Activated CD4-positive, alpha-beta T cell treated with anti-CD3 and anti-CD28 coated beads, Interleukin-2, amount 10 ng/mL, durations not matched to agents 7 days and 5 days (primary cell): ENCODE measurements around the gene PRAMEF5. TPM values are rescaled to one million over a fixed set of nuclear protein-coding genes. Genes with fewer than 3 reads are reported as not detected.
"Not testable (repeated sequence)": the region's sequence is repeated elsewhere in the genome, so short reads cannot be mapped to it uniquely, and the experiment has no call there.

Experiments used
- CTCF ChIA-PET: fragments of 350-600 bp; sonication (Branson Sonifier 250); formaldehyde crosslinking; loops from one replicate; lab custom pipeline; 2021; ENCODE audit warnings: antibody characterized with exemption; lab: Charles Lee
- POLR2A ChIA-PET: fragments of 350-600 bp; sonication (Branson Sonifier 250); formaldehyde crosslinking; loops from one replicate; lab custom pipeline; 2021; ENCODE audit warnings: antibody characterized with exemption; lab: Charles Lee
- DNase-seq: peaks from one replicate; pipeline ENCODE4 v3.0.0-alpha.2; 2020
- H3K27ac Mint-ChIP-seq: one replicate; pipeline ENCODE4 v1.8.0; 2021; ENCODE audit warnings: mild to moderate bottlenecking, moderate library complexity, mixed read lengths
- H3K27me3 Mint-ChIP-seq: one replicate; pipeline ENCODE4 v1.8.0; 2021; ENCODE audit warnings: mixed read lengths
- H3K36me3 Mint-ChIP-seq: one replicate; pipeline ENCODE4 v1.8.0; 2021; ENCODE audit warnings: low read depth, mixed read lengths
- H3K4me1 Mint-ChIP-seq: one replicate; pipeline ENCODE4 v1.8.0; 2021; ENCODE audit warnings: mixed read lengths
- H3K4me3 Mint-ChIP-seq: one replicate; pipeline ENCODE4 v1.8.0; 2021; ENCODE audit warnings: mild to moderate bottlenecking, moderate library complexity, mixed read lengths
- H3K9me3 Mint-ChIP-seq: one replicate; pipeline ENCODE4 v1.8.0; 2021; ENCODE audit warnings: mixed read lengths
- total RNA-seq, 2 experiments: library from RNA; stranded (reverse); gene quantifications; one replicate each; pipeline ENCODE4 v1.2.3, GENCODE V29; 2021

PRAMEF5 gene
- total RNA-seq = not detected

DNA sequence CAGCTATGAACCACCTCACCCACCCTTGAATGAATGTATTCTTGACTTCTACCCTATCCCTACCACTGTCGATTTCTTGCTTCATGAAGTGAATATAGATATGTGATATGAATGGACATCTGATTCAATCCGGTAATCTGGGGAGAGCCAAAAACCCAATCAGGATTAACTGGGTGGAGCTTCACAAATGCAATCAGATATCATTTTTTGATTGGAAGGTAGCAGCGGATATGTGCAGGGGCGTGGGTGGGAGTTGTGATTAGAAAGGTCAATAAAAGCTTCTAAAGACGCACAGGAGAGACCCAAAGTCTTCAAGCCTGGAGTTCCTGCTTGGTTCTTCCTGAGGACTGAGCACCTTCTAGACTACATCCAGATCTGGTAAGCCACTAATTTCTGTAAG, at the start of gene PRAMEF5:
PRAMEF5 (plus strand) TSS at position 301 of the 400 bp plus-strand sequence. CDS start 5,071 bp downstream, outside the sequence.
- H3K9me3 Mint-ChIP-seq, H3K27ac Mint-ChIP-seq, DNase-seq, H3K27me3 Mint-ChIP-seq, H3K36me3 Mint-ChIP-seq, H3K4me3 Mint-ChIP-seq, H3K4me1 Mint-ChIP-seq, CTCF ChIA-PET, POLR2A ChIA-PET: not testable (repeated sequence)

DNA sequence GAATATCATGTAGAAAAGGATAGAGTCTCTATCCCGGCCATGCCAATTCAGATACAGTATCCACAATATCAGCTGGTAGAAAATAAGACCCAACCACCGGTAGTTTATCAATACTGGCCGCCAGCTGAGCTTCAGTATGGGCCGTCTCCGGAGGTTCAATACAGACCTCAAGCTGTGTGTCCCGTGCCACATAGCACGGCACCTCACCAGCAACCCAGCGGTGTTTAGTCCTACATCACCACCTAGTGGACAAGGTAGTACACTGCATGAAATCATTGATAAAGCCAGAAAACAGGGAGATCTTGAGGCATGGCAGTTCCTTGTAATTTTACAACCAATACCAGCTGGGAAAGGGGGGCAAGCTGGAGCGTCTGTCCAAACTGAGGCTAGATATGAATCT, 45.3 kb upstream of the PRAMEF5 start:
- DNase-seq, H3K9me3 Mint-ChIP-seq, H3K36me3 Mint-ChIP-seq, CTCF ChIA-PET, H3K4me3 Mint-ChIP-seq, POLR2A ChIA-PET, H3K27ac Mint-ChIP-seq, H3K27me3 Mint-ChIP-seq, H3K4me1 Mint-ChIP-seq: not testable (repeated sequence)

DNA sequence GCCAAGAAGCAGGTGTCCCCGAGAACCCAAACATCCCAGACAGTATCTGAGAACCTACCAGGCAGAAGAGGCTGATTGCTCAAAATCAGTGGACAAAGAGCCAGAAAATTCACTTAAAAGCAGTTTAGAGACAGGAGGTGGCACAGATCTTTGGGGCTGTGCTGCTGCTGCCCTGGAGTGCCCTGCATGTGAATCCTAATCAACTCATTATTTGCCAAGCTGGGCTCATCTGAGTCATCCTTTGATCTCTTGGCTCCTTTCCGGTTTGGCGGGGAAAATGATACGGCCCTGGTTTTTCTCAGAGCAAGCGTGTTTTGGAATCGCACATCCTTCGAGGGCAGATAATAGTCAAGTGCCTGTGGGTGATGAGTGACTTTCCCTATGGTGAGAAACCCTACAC, 37.4 kb upstream of the PRAMEF5 start:
- H3K36me3 Mint-ChIP-seq, CTCF ChIA-PET, H3K9me3 Mint-ChIP-seq, POLR2A ChIA-PET, DNase-seq, H3K4me3 Mint-ChIP-seq, H3K27me3 Mint-ChIP-seq, H3K27ac Mint-ChIP-seq, H3K4me1 Mint-ChIP-seq: not testable (repeated sequence)

DNA sequence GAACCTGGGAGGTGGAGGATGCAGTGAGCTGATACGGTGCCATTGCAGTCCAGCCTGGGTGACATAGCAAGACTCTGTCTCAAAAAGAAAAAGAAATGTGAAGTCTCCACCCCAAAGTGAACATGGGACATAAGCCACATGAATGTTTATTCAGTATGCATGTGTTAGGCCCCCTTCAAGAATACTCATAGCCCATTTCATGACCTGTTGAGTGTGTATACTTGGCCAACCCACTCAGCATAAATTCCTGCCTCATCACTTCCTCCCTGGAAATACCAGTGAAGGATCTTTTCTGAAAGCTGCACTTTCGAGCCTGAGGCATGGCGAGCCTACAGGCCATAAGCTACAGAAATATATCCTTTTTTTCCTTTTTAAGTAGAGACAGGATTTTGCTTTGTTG, 34.8 kb upstream of the PRAMEF5 start:
- CTCF ChIA-PET, H3K4me1 Mint-ChIP-seq, H3K36me3 Mint-ChIP-seq, POLR2A ChIA-PET, H3K27ac Mint-ChIP-seq, DNase-seq, H3K27me3 Mint-ChIP-seq, H3K4me3 Mint-ChIP-seq, H3K9me3 Mint-ChIP-seq: not testable (repeated sequence)

DNA sequence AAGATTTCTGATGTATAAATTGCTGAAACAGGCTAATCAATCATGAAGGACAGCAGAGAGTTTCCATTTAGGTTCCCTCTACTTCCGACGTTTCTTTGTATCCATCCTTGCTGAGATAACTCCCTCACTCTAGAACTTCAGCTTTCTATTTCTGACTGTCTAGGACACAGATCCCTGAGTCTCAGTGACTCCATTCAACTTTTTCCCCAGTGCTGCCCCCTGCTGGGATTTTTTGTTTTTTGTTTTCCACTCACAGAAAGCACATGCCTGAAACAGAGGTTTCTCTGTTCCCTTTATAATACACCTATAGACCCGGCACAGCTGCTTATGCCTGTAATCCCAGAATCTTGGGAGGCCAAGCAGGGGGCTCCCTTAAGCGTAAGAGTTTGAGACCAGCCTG, 31.2 kb upstream of the PRAMEF5 start:
- H3K27me3 Mint-ChIP-seq, H3K4me1 Mint-ChIP-seq, H3K9me3 Mint-ChIP-seq, DNase-seq, CTCF ChIA-PET, H3K27ac Mint-ChIP-seq, H3K36me3 Mint-ChIP-seq, H3K4me3 Mint-ChIP-seq, POLR2A ChIA-PET: not testable (repeated sequence)

DNA sequence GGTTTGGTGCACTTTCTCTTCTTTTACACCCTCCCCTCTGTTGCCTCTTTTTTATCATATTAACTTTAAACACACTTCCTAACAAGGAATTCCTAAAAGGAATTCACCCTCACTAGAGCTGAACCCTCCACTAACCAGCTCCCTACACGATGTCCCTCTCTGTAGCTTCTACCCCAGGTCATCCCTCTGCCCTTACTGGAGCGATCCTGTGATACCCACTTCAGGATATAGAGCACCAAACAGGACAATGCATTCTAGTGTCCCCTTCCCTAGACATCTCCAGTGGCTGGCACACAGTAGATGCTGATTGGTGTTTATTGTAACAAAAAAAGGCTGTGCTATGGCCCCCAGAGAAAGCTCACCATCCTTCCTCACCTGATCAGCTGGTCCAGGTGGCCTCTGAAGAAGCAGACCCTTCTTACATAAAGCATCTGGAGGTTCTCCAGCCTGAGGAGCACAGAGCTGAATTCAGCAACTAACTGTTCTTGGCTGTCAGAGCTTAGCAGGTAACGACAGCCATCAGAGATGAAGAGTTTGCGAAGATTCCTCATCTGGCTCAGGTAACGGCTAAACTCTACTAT, 29.4 kb upstream of the PRAMEF5 start:
- DNase-seq = no peak
- H3K27me3 Mint-ChIP-seq = no peaks in the 10 kb centered on the region
- no peaks in the 10 kb centered on the region for H3K36me3 Mint-ChIP-seq
- no peaks in the 10 kb centered on the region for H3K4me1 Mint-ChIP-seq
- no peaks in the 10 kb centered on the region for H3K9me3 Mint-ChIP-seq
- H3K27ac Mint-ChIP-seq = no peak overlapping the region
- ChIA-PET CTCF (no interaction called here), POLR2A (no interaction called here)
- no peak overlapping the region for H3K4me3 Mint-ChIP-seq

DNA sequence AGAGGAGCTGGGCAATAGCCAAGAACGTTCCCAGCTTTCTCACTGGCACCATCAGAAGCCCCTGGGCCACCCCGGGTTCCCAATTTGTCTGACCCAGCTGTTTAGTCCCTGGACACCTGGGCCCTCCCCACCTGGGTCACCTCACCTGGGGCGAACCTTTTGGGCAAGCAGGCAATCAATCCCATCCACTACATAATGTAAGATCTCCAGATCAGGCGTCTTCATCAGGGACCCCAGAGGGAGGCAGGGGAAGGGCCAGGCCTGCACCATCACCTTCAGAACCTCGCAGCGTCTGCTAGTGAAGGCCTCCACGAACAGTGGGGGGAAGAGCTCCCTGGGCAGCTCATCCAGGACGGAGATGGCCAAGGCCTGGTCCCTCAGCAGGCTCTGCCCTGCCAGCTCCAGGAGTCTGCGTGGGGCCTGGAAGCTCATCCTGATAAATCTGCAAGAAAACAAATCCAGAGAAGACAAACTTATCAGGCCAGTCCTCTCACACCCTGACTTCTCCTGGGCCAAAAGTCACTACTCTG, 28.3 kb upstream of the PRAMEF5 start, which contains the start of gene PRAMEF18:
PRAMEF18 (minus strand) TSS at position 480 of the 530 bp plus-strand sequence; CDS start at position 432, 48 bp downstream.
- POLR2A ChIA-PET, H3K9me3 Mint-ChIP-seq, H3K27me3 Mint-ChIP-seq, H3K4me3 Mint-ChIP-seq, H3K36me3 Mint-ChIP-seq, H3K4me1 Mint-ChIP-seq, DNase-seq, H3K27ac Mint-ChIP-seq: not testable (repeated sequence)
- CTCF ChIA-PET = interaction anchor here (0.6 kb wide), 1 partner anchor 17 kb away, joined by 3 read pairs; no protein-coding TSS in a partner anchor

DNA sequence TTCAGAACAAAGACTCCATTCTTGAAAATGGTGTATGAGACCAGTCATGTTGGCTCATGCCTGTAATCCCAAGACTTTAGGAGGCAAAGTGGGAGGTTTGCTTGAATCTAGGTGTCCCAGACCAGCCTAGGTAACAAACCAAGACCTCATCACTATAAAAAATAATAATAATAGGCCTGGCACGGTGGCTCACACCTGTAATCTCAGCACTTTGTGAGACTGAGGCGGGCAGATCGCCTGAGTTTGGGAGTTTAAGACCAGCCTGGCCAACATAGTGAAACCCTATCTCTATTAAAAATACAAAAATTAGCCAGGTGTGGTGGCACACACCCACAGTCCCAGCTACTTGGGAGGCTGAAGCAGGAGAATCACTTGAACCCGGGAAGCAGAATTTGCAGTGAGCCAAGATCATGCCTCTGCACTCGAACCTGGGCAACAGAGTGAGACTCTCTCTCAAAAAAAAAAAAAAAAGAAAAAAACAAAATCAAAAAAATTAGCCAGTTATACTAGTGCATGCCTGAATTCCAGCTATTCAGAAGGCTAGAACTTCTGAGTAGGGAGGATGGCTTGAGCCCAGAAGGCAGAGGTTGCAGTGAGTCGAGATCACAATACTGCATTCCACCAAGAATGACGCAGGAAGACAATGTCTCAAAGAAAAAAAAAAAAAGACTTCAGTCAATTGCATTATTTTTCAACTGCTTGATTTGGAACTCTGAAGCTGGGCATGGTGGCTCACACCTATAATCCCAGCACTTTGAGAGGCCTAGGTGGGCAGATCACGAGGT, 26.5 kb upstream of the PRAMEF5 start:
- H3K9me3 Mint-ChIP-seq, DNase-seq, POLR2A ChIA-PET, H3K4me3 Mint-ChIP-seq, H3K36me3 Mint-ChIP-seq, H3K27ac Mint-ChIP-seq, H3K4me1 Mint-ChIP-seq, CTCF ChIA-PET, H3K27me3 Mint-ChIP-seq: not testable (repeated sequence)

DNA sequence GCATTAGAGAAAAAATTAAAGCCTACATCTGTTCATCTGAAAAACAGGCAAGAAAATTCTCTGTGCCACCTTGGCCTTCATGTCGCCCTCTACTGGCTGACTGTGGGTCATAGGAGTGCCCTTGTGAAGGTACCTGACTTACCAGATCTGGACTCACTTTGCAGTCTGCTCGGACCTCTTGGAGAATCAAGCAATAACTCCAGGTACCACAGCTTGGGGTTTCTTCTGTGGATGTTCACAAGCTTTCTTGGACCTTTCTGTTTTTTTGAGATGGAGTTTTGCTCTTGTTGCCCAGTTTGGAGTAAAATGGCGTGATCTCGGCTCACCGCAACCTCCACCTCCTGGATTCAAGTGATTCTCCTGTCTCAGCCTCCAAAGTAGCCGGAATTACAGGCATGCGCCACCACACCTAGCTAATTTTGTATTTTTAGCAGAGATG, 25.6 kb upstream of the PRAMEF5 start:
- H3K27me3 Mint-ChIP-seq = no peaks in the 10 kb centered on the region
- H3K9me3 Mint-ChIP-seq = no peaks in the 10 kb centered on the region
- no peak overlapping the region for H3K4me3 Mint-ChIP-seq
- POLR2A ChIA-PET = no interaction called here
- CTCF ChIA-PET = no interaction called here
- H3K36me3 Mint-ChIP-seq = no peaks in the 10 kb centered on the region
- H3K27ac Mint-ChIP-seq = no peak overlapping the region
- H3K4me1 Mint-ChIP-seq = no peaks in the 10 kb centered on the region
- peak; percentile 52 for DNase-seq

DNA sequence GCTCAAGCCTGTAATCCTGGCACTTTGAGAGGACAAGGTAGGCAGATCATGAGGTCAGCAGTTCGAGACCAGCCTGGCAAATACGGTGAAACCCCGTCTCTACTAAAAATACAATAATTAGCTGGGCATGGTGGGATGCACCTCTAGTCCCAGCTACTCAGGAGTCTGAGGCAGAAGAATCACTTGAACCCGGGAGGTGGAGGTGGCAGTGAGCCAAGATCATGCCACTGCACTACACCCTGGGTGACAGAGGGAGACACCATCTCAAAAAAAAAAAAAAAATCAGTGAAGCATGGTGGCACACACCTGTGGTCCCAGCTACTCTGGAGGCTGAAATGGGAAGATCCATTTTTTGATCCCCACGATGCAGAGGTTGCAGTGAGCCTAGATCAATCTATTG, 23.9 kb upstream of the PRAMEF5 start:
- POLR2A ChIA-PET, H3K9me3 Mint-ChIP-seq, H3K36me3 Mint-ChIP-seq, H3K4me3 Mint-ChIP-seq, H3K27me3 Mint-ChIP-seq, H3K4me1 Mint-ChIP-seq, H3K27ac Mint-ChIP-seq, DNase-seq, CTCF ChIA-PET: not testable (repeated sequence)

DNA sequence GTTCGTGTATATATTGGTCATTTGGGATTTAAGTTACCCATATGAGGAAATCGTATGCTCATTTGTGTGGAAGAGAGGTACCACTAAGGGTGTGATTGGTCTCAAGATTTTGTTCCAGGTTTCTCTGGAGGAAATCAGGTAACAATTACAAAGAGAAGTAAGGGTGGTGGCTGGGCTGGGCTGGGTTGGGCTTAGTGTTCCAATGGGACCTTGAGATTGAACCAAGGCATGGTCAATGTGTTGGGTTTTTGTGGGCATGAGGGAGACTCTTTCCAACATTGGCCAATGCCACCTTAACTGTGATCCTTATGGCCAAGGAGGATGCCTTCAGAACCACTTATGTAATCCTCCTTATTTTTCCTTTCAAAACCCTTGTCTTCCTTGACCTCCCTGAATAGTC, 23.4 kb upstream of the PRAMEF5 start:
- H3K4me1 Mint-ChIP-seq, H3K4me3 Mint-ChIP-seq, POLR2A ChIA-PET, H3K9me3 Mint-ChIP-seq, DNase-seq, H3K27ac Mint-ChIP-seq, CTCF ChIA-PET, H3K36me3 Mint-ChIP-seq, H3K27me3 Mint-ChIP-seq: not testable (repeated sequence)

DNA sequence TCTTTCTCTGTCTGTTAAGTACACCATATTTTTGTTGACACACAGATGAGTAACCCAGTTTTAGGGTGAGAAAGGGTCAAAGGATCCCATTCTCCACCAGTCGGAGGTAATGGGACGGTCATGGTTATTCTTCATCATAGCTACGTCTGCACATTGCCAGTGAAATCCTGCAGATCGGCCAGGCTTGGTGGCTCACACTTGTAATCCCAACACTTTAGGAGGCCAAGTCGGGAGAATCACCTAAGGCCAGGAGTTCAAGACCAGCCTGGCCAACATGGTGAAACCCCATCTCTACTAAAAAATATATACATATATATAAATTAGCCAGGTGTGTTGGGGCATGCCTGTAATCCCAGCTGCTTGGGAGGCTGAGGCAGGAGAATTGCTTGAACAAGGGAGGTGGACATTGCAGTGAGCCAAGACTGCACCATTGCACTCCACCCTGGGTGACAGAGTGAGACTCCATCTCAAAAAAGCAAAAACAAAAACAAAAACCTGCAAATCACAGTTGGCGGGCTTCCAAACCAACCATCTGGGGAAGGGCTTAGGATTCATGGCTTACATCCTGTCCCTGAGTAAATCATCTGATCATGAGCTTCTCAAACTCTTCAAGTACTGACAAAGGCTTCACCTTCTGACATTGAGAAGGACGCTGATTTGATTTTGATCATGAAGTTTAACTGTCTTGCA, 22.8 kb upstream of the PRAMEF5 start:
- H3K9me3 Mint-ChIP-seq, H3K27ac Mint-ChIP-seq, POLR2A ChIA-PET, H3K27me3 Mint-ChIP-seq, H3K36me3 Mint-ChIP-seq, H3K4me1 Mint-ChIP-seq, CTCF ChIA-PET, DNase-seq, H3K4me3 Mint-ChIP-seq: not testable (repeated sequence)

DNA sequence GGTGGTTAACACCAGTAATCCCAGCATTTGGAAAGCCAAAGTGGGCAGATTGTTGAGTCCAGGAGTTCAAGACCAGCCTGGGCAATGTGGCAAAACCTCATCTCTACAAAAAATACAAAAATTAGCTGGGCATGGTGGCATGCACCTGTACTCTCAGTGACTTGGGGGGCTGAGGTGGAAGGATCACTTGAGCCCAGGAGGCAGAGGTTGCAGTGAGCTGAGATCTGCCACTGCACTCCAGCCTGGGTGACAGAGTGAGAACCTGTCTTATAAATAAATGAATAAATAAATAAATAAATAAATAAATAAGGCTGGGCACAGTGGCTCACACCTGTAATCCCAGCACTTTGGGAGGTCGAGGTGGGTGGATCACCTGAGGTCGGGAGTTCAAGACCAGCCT, 21.9 kb upstream of the PRAMEF5 start:
- H3K27ac Mint-ChIP-seq, H3K36me3 Mint-ChIP-seq, H3K9me3 Mint-ChIP-seq, DNase-seq, H3K4me3 Mint-ChIP-seq, CTCF ChIA-PET, H3K4me1 Mint-ChIP-seq, H3K27me3 Mint-ChIP-seq, POLR2A ChIA-PET: not testable (repeated sequence)
